Omental fat pad (tissue), 4 donors: ENCODE measurements around the gene TFE3. TPM values are rescaled to one million over a fixed set of nuclear protein-coding genes. Genes with fewer than 3 reads are reported as not detected.

Experiments
- ATAC-seq: fragments of 150-250 bp; one replicate; pipeline ENCODE4 v1.9.1; 2016; ENCODE audit warnings: mild to moderate bottlenecking, moderate library complexity; ENCODE audit not compliant: low FRiP score
- DNase-seq: peaks from one replicate; pipeline ENCODE4 v3.0.0-alpha.2; 2019; ENCODE audit warnings: low spot score
- CTCF ChIP-seq, 3 donors: fragments of 450-650 bp; IDR thresholded peaks; one replicate each; pipeline ENCODE4 v1.5.1; 2016 to 2017; ENCODE audit warnings: antibody characterized with exemption in 3 of 3, mild to moderate bottlenecking in 3 of 3, moderate library complexity in 2 of 3
- total RNA-seq, 4 donors: library from RNA; depleted of rRNA; stranded (reverse); fragments of >200 nt; gene quantifications; one replicate each; pipeline ENCODE4 v1.1.0, GENCODE V29; 2016

The TFE3 gene
- total RNA-seq = 100 to 1,000 TPM in 3 of 4 donors, 10 to 100 TPM in 1; 89.8 to 124 (median 116) TPM

GRCh38 chrX:49043220-49043986, at the start of gene TFE3:
Gene TFE3, minus strand, starts transcription at chrX:49043357. Its CDS starts 131 bp downstream, at chrX:49043226.
- DNase-seq (peak; percentile 90), ATAC-seq (peak; percentile 91)
- TF ChIP-seq CTCF (IDR thresholded peaks at IDR 0.05) = no peak

- no peak for DNase-seq
- TF ChIP-seq CTCF (IDR thresholded peaks at IDR 0.05) = no peak
- ATAC-seq = no peak
Observed at GRCh38 chrX:49089553-49089952, 46.4 kb upstream of the TFE3 start.

GRCh38 chrX:49082271-49082871, 39.2 kb upstream of the TFE3 start:
- no peak for ATAC-seq
- no peak for TF ChIP-seq CTCF (IDR thresholded peaks at IDR 0.05)
- DNase-seq = no peak

- TF ChIP-seq CTCF (IDR thresholded peaks at IDR 0.05) = no peak
- ATAC-seq (peak; percentile 77), DNase-seq (no peak)
Observed at GRCh38 chrX:49079489-49080428, 36.6 kb upstream of the TFE3 start, which contains the start of gene WDR45. Gene WDR45, minus strand, starts transcription at chrX:49079887. Its CDS starts 1,792 bp downstream, at chrX:49078095.

- DNase-seq (no peak), ATAC-seq (no peak)
- TF ChIP-seq CTCF (IDR thresholded peaks at IDR 0.05) = no peak
Observed at GRCh38 chrX:49077941-49078340, 34.8 kb upstream of the TFE3 start.

GRCh38 chrX:49075347-49075746, 32.2 kb upstream of the TFE3 start:
- no peak for TF ChIP-seq CTCF (IDR thresholded peaks at IDR 0.05)
- no peak for ATAC-seq
- no peak for DNase-seq
